IMR-90 (cell line): ENCODE measurements around the gene PTPN5. TPM values are rescaled to one million over a fixed set of nuclear protein-coding genes. Genes with fewer than 3 reads are reported as not detected.

Experiments
- ATAC-seq: fragments of 200-7000 bp; cut with Tn5 transposase; 2 replicates; pipeline ENCODE4 v1.9.1; 2020; ENCODE audit warnings: low read depth, mild to moderate bottlenecking, moderate library complexity
- BruUV-seq: library from RNA; stranded (reverse); fragments of 400-500 nt; replicated peaks from 2 replicates; lab custom pipeline; 2021; lab: Mats Ljungman, UMichigan
- CTCF ChIA-PET: fragments of 300-600 bp; formaldehyde crosslinking; extraction: SDS; loops from one replicate; lab custom pipeline; 2021; ENCODE audit warnings: antibody characterized with exemption; lab: Yijun Ruan, JAX
- POLR2A ChIA-PET: fragments of 300-600 bp; sonication (Branson Sonifier 250); formaldehyde crosslinking; loops from one replicate; lab custom pipeline; 2022; ENCODE audit warnings: antibody characterized with exemption; ENCODE audit not compliant: unreplicated experiment; lab: Charles Lee
- DNase-seq: peaks from one replicate; pipeline ENCODE4 v3.0.0; 2013
- H2AFZ ChIP-seq: replicated peaks from 2 replicates; pipeline ENCODE3; 2013; ENCODE audit warnings: low read length, mild to moderate bottlenecking; ENCODE audit not compliant: poor library complexity
- H2AK5ac ChIP-seq: 2 replicates; pipeline ENCODE4 v1.6.1; 2013; ENCODE audit warnings: low read depth, low read length, inconsistent platforms
- H2AK9ac ChIP-seq: replicated peaks from 2 replicates; pipeline ENCODE3; 2013; ENCODE audit warnings: mild to moderate bottlenecking, low read depth, low read length, moderate library complexity; ENCODE audit not compliant: poor library complexity
- H2BK120ac ChIP-seq: 2 replicates; pipeline ENCODE4 v1.6.1; 2013; ENCODE audit warnings: low read depth, low read length, inconsistent platforms
- H2BK15ac ChIP-seq: 3 replicates; pipeline ENCODE4 v1.6.1; 2013; ENCODE audit warnings: low read depth, low read length, inconsistent platforms
- H2BK20ac ChIP-seq: 2 replicates; pipeline ENCODE4 v1.6.1; 2013; ENCODE audit warnings: low read depth, mild to moderate bottlenecking, inconsistent platforms, low read length, moderate library complexity
- H2BK5ac ChIP-seq: 2 replicates; pipeline ENCODE4 v1.6.1; 2013; ENCODE audit warnings: mild to moderate bottlenecking, low read depth, low read length, inconsistent platforms; ENCODE audit not compliant: poor library complexity, severe bottlenecking
- H3K14ac ChIP-seq: replicated peaks from 2 replicates; pipeline ENCODE4 v1.6.1; 2013; ENCODE audit warnings: low read depth, low read length, inconsistent platforms
- H3K18ac ChIP-seq: 2 replicates; pipeline ENCODE4 v1.6.1; 2013; ENCODE audit warnings: low read depth, low read length, control low read depth
- H3K23ac ChIP-seq: 2 replicates; pipeline ENCODE4 v1.6.1; 2013; ENCODE audit warnings: low read depth, low read length, inconsistent platforms
- H3K27ac ChIP-seq: 2 replicates; pipeline ENCODE4 v1.5.1; 2013; ENCODE audit warnings: mild to moderate bottlenecking, control low read depth, low read length; ENCODE audit not compliant: insufficient read depth
- H3K27me3 ChIP-seq: 2 replicates; pipeline ENCODE4 v1.6.1; 2013; ENCODE audit warnings: low read length; ENCODE audit not compliant: control insufficient read depth, insufficient read depth
- H3K36me3 ChIP-seq: 2 replicates; pipeline ENCODE4 v1.6.1; 2013; ENCODE audit warnings: low read length, mixed read lengths; ENCODE audit not compliant: control insufficient read depth, insufficient read depth
- H3K4ac ChIP-seq: 2 replicates; pipeline ENCODE4 v1.6.1; 2013; ENCODE audit warnings: low read depth, low read length, inconsistent platforms
- H3K4me1 ChIP-seq: 2 replicates; pipeline ENCODE4 v1.6.1; 2013; ENCODE audit warnings: low read length, mixed read lengths; ENCODE audit not compliant: control insufficient read depth, insufficient read depth
- H3K4me2 ChIP-seq: 2 replicates; pipeline ENCODE4 v1.6.1; 2013; ENCODE audit warnings: low read depth, mild to moderate bottlenecking, control low read depth, low read length, moderate library complexity
- H3K4me3 ChIP-seq: 2 replicates; pipeline ENCODE4 v1.5.1; 2013; ENCODE audit warnings: low read depth, mild to moderate bottlenecking, control low read depth, low read length, moderate library complexity; ENCODE audit not compliant: insufficient read depth
- H3K56ac ChIP-seq: 2 replicates; pipeline ENCODE4 v1.6.1; 2013; ENCODE audit warnings: low read length, inconsistent platforms; ENCODE audit not compliant: insufficient read depth; ENCODE audit errors: extremely low read depth
- H3K79me1 ChIP-seq, 2 experiments: 2 replicates each; pipeline ENCODE4 v1.6.1; 2013; ENCODE audit warnings: low read length in 2 of 2, inconsistent platforms in 1 of 2, low read depth in 1 of 2
- H3K9ac ChIP-seq: 2 replicates; pipeline ENCODE4 v1.6.1; 2013; ENCODE audit warnings: low read depth, low read length, control low read depth
- H3K9me1 ChIP-seq: 2 replicates; pipeline ENCODE4 v1.6.1; 2013; ENCODE audit warnings: low read length, inconsistent platforms; ENCODE audit not compliant: insufficient read depth
- H3K9me3 ChIP-seq: 2 replicates; pipeline ENCODE4 v1.6.1; 2013; ENCODE audit warnings: low read length; ENCODE audit not compliant: control insufficient read depth, insufficient read depth
- H4K20me1 ChIP-seq: 2 replicates; pipeline ENCODE4 v1.6.1; 2013; ENCODE audit warnings: low read length, inconsistent platforms; ENCODE audit not compliant: insufficient read depth
- H4K5ac ChIP-seq: 2 replicates; pipeline ENCODE4 v1.6.1; 2013; ENCODE audit warnings: mild to moderate bottlenecking, low read depth, low read length, control low read depth
- H4K8ac ChIP-seq, 2 experiments: 2 replicates each; pipeline ENCODE4 v1.6.1; 2013; ENCODE audit warnings: low read depth in 2 of 2, low read length in 2 of 2, control low read depth in 1 of 2, inconsistent platforms in 1 of 2
- H4K91ac ChIP-seq: 2 replicates; pipeline ENCODE4 v1.6.1; 2013; ENCODE audit warnings: low read depth, low read length, inconsistent platforms; ENCODE audit not compliant: insufficient read depth
- BHLHE40 ChIP-seq: fragments of 150-350 bp; IDR thresholded peaks from 2 replicates; pipeline ENCODE4 v1.6.1; 2016; ENCODE audit warnings: mild to moderate bottlenecking, low read depth, low read length
- CEBPB ChIP-seq: IDR thresholded peaks from 2 replicates; pipeline ENCODE4 v1.6.1; 2012; ENCODE audit warnings: low read depth, low read length, improper control_type of control experiment
- CHD1 ChIP-seq: IDR thresholded peaks from 2 replicates; pipeline ENCODE4 v1.6.1; 2012; ENCODE audit warnings: low read depth, low read length, improper control_type of control experiment
- CTCF ChIP-seq: conservative IDR thresholded peaks from 2 replicates; pipeline ENCODE4 v1.5.1; 2012; ENCODE audit warnings: mild to moderate bottlenecking, low read depth, low read length, improper control_type of control experiment
- ELK1 ChIP-seq: fragments of 150-350 bp; IDR thresholded peaks from 2 replicates; pipeline ENCODE4 v1.6.1; 2016; ENCODE audit warnings: low read depth, mild to moderate bottlenecking, low read length, moderate library complexity, borderline replicate concordance
- FOS ChIP-seq: fragments of 150-350 bp; IDR thresholded peaks from 2 replicates; pipeline ENCODE4 v1.6.1; 2016; ENCODE audit warnings: low read depth, low read length
- MAFK ChIP-seq: IDR thresholded peaks from 2 replicates; pipeline ENCODE4 v1.6.1; 2012; ENCODE audit warnings: low read depth, low read length, improper control_type of control experiment
- MAZ ChIP-seq: IDR thresholded peaks from 2 replicates; pipeline ENCODE4 v1.6.1; 2012; ENCODE audit warnings: low read depth, mild to moderate bottlenecking, low read length, improper control_type of control experiment, moderate library complexity, borderline replicate concordance
- MXI1 ChIP-seq: IDR thresholded peaks from 2 replicates; pipeline ENCODE4 v1.6.1; 2012; ENCODE audit warnings: low read depth, mild to moderate bottlenecking, low read length, moderate library complexity, borderline replicate concordance
- NFE2L2 ChIP-seq: fragments of 150-350 bp; IDR thresholded peaks from 2 replicates; pipeline ENCODE4 v1.6.1; 2016; ENCODE audit warnings: low read depth, mild to moderate bottlenecking, low read length
- POLR2A ChIP-seq: IDR thresholded peaks from 2 replicates; pipeline ENCODE4 v1.6.1; 2012; ENCODE audit warnings: mild to moderate bottlenecking, low read depth, low read length
- RAD21 ChIP-seq: IDR thresholded peaks from 2 replicates; pipeline ENCODE4 v1.6.1; 2012; ENCODE audit warnings: low read length, improper control_type of control experiment
- RCOR1 ChIP-seq: IDR thresholded peaks from 2 replicates; pipeline ENCODE4 v1.6.1; 2012; ENCODE audit warnings: mild to moderate bottlenecking, low read length, improper control_type of control experiment; ENCODE audit not compliant: insufficient replicate concordance
- RFX5 ChIP-seq: IDR thresholded peaks from 2 replicates; pipeline ENCODE4 v1.8.0; 2012; ENCODE audit warnings: low read depth, mild to moderate bottlenecking, low read length, moderate library complexity
- SMC3 ChIP-seq: fragments of 150-350 bp; IDR thresholded peaks from 2 replicates; pipeline ENCODE4 v1.6.1; 2016; ENCODE audit warnings: low read depth, mild to moderate bottlenecking, antibody characterized with exemption, low read length, moderate library complexity
- USF2 ChIP-seq: fragments of 150-350 bp; IDR thresholded peaks from 2 replicates; pipeline ENCODE4 v1.6.1; 2017; ENCODE audit warnings: mild to moderate bottlenecking, antibody characterized with exemption, low read length, low read depth
- WGBS, 2 experiments: methylation state at CpG; one replicate each; pipeline versions ENCODE4 v1.1.5 to v1.1.7; 2013; ENCODE audit warnings: missing lambda C conversion rate in 2 of 2; ENCODE audit not compliant: insufficient read length in 1 of 2; ENCODE audit errors: extremely low coverage in 2 of 2; 5-methylcytosine and 5-hydroxymethylcytosine counted together
- dilution Hi-C: fragments of 300-500 bp; cut with HindIII; formaldehyde crosslinking; loops from one replicate; pipeline ENCODE4 v1.14.3; 2018; ENCODE audit warnings: low sequenced_read_pairs; ENCODE audit not compliant: unreplicated experiment
- in situ Hi-C: fragments of 300-500 bp; cut with MboI; formaldehyde crosslinking; loops from 3 replicates; pipeline ENCODE4 v1.14.3; 2019; ENCODE audit warnings: low sequenced_read_pairs, inconsistent platforms, mixed read lengths
- intact Hi-C: fragments of 100-400 bp; cut with micrococcal nuclease; formaldehyde crosslinking; loops from 2 replicates; pipeline ENCODE4 v1.10.0; 2022
- polyA plus RNA-seq, 3 experiments: library from polyadenylated mRNA; depleted of rRNA; stranded (reverse); fragments of >200 nt; gene quantifications; 2 replicates each; pipeline ENCODE4 v1.2.3, GENCODE V29; 2012; ENCODE audit warnings: low replicate concordance in 1 of 3
- total RNA-seq: library from RNA; depleted of rRNA; stranded (reverse); fragments of >200 nt; gene quantifications from 2 replicates; pipeline ENCODE4 v1.2.3, GENCODE V29; 2012

Gene PTPN5
- total and polyA plus RNA-seq, 2 of the 4 experiments (the other 2 are of a cell fraction) = not detected

GRCh38 chr11:18771266-18772035 is 20.1 kb downstream of the PTPN5 start:
- no peak overlapping the region for H3K9ac ChIP-seq
- peaks cover 37% of the 10 kb centered on the region for H3K27me3 ChIP-seq
- H3K4ac ChIP-seq = no peak overlapping the region
- H4K8ac ChIP-seq = no peak overlapping the region
- DNase-seq = no peak
- CTCF ChIA-PET = no interaction called here
- ATAC-seq = no peak
- POLR2A ChIA-PET = no interaction called here
- no peak overlapping the region for H2BK15ac ChIP-seq
- H3K4me1 ChIP-seq = no peaks in the 10 kb centered on the region
- in situ Hi-C loops = no loop called here
- no peaks in the 10 kb centered on the region for H3K9me3 ChIP-seq
- H2BK120ac ChIP-seq = no peak overlapping the region
- no peaks in the 10 kb centered on the region for H3K9me1 ChIP-seq
- TF ChIP-seq RCOR1 = no peak
- TF ChIP-seq CHD1 = no peak
- TF ChIP-seq NFE2L2 = no peak
- no peak for TF ChIP-seq RAD21
- no peak for TF ChIP-seq CTCF
- no peak for TF ChIP-seq ELK1
- no peak for TF ChIP-seq RFX5
- no peak for TF ChIP-seq MAFK
- TF ChIP-seq MXI1 = no peak
- TF ChIP-seq MAZ = no peak
- TF ChIP-seq BHLHE40 = no peak
- no peak for TF ChIP-seq CEBPB
- no peak for TF ChIP-seq FOS
- TF ChIP-seq USF2 = no peak
- TF ChIP-seq POLR2A = no peak
- TF ChIP-seq SMC3 = no peak
- H4K91ac ChIP-seq = no peak overlapping the region
- no peak overlapping the region for H3K18ac ChIP-seq
- no peak overlapping the region for H3K14ac ChIP-seq
- no peak overlapping the region for H4K5ac ChIP-seq
- no peak overlapping the region for H3K23ac ChIP-seq
- no peaks in the 10 kb centered on the region for H3K79me1 ChIP-seq
- H2BK5ac ChIP-seq = no peak overlapping the region
- no peak overlapping the region for H3K27ac ChIP-seq
- no peak overlapping the region for H2AK5ac ChIP-seq
- dilution Hi-C loops = no loop called here
- no peaks in the 10 kb centered on the region for H4K20me1 ChIP-seq
- intact Hi-C loops = no loop called here
- no peak overlapping the region for H3K4me2 ChIP-seq
- BruUV-seq = no TSS peak
- H2BK20ac ChIP-seq = no peak overlapping the region
- no peak overlapping the region for H3K4me3 ChIP-seq
- no peak overlapping the region for H2AK9ac ChIP-seq
- no peak overlapping the region for H3K56ac ChIP-seq
- no peak overlapping the region for H2AFZ ChIP-seq
- WGBS, 2 experiments = 64% methylated on average over 6 of the region's 13 CpGs; no CpG with 5 or more reads in 1 of the 2 experiments
- no peaks in the 10 kb centered on the region for H3K36me3 ChIP-seq
